Neural cell (in vitro differentiated cells): ENCODE results near the gene IL1RL2. TPM values are rescaled to one million over a fixed set of nuclear protein-coding genes. Genes with fewer than 3 reads are reported as not detected.

Source experiments
- H2AFZ ChIP-seq: fragments of 200-600, 300-800 bp; sonication (generic), shearing (Covaris generic); 2 replicates; pipeline ENCODE4 v1.6.0; 2014; ENCODE audit warnings: low read depth, mild to moderate bottlenecking, antibody characterized with exemption, low read length, moderate library complexity
- H3F3A ChIP-seq: fragments of 200-600 bp; shearing (Covaris generic); 2 replicates; pipeline ENCODE4 v1.6.1; 2016; ENCODE audit warnings: mild to moderate bottlenecking, moderate library complexity, mixed read lengths, antibody characterized with exemption, low read length; ENCODE audit not compliant: insufficient read depth, poor library complexity, severe bottlenecking
- H3K27ac ChIP-seq: fragments of 200-600, 300-800 bp; sonication (generic), shearing (Covaris generic); 2 replicates; pipeline ENCODE4 v1.5.1; 2014; ENCODE audit warnings: mild to moderate bottlenecking, low read length, moderate library complexity
- H3K27me3 ChIP-seq: fragments of 300-800, 200-600 bp; sonication (generic), shearing (Covaris generic); 2 replicates; pipeline ENCODE4 v1.6.0; 2014; ENCODE audit warnings: mild to moderate bottlenecking, low read depth, low read length, moderate library complexity; ENCODE audit not compliant: insufficient read depth
- H3K36me3 ChIP-seq: fragments of 300-800, 200-600 bp; sonication (generic), shearing (Covaris generic); 2 replicates; pipeline ENCODE4 v1.5.1; 2014; ENCODE audit warnings: mild to moderate bottlenecking, antibody characterized with exemption, low read length, moderate library complexity; ENCODE audit not compliant: insufficient read depth
- H3K4me2 ChIP-seq: fragments of 300-800, 200-600 bp; sonication (generic), shearing (Covaris generic); 2 replicates; pipeline ENCODE4 v1.6.0; 2014; ENCODE audit warnings: mild to moderate bottlenecking, low read length
- H3K4me3 ChIP-seq: fragments of 300-800, 200-600 bp; sonication (generic), shearing (Covaris generic); 2 replicates; pipeline ENCODE4 v1.5.1; 2014; ENCODE audit warnings: mild to moderate bottlenecking, low read length, moderate library complexity
- H3K79me2 ChIP-seq: fragments of 200-600 bp; shearing (Covaris generic); replicated peaks from 2 replicates; pipeline ENCODE4 v1.6.0; 2014; ENCODE audit warnings: mild to moderate bottlenecking, low read length, moderate library complexity; ENCODE audit not compliant: insufficient read depth
- H3K9ac ChIP-seq: fragments of 300-800, 200-600 bp; sonication (generic), shearing (Covaris generic); 2 replicates; pipeline ENCODE4 v1.6.1; 2016; ENCODE audit warnings: mild to moderate bottlenecking, low read length, mixed read lengths
- H3K9me2 ChIP-seq: fragments of 200-600 bp; shearing (Covaris generic); 2 replicates; pipeline ENCODE4 v1.6.1; 2016; ENCODE audit warnings: mild to moderate bottlenecking, low read length, mixed read lengths; ENCODE audit not compliant: insufficient read depth
- H3K9me3 ChIP-seq: fragments of 200-600, 300-800 bp; sonication (generic), shearing (Covaris generic); 2 replicates; pipeline ENCODE4 v1.6.1; 2016; ENCODE audit warnings: mild to moderate bottlenecking, mixed run types, low read length, moderate library complexity, mixed read lengths
- H4K20me1 ChIP-seq: fragments of 200-600 bp; shearing (Covaris generic); 2 replicates; pipeline ENCODE4 v1.6.1; 2016; ENCODE audit warnings: mild to moderate bottlenecking, mixed run types; ENCODE audit not compliant: insufficient read depth
- CTCF ChIP-seq: fragments of 450-650 bp; IDR thresholded peaks from 2 replicates; pipeline ENCODE4 v1.5.1; 2014; ENCODE audit warnings: antibody characterized with exemption, mild to moderate bottlenecking, moderate library complexity; ENCODE audit not compliant: poor library complexity, severe bottlenecking
- EP300 ChIP-seq: fragments of 450-650 bp; conservative IDR thresholded peaks from 2 replicates; pipeline ENCODE4 v1.6.1; 2014; ENCODE audit warnings: antibody characterized with exemption, mild to moderate bottlenecking, moderate library complexity; ENCODE audit not compliant: poor library complexity, severe bottlenecking
- EZH2 ChIP-seq: fragments of 200-600, 300-800 bp; shearing (Covaris generic), sonication (generic); IDR thresholded peaks from 2 replicates; pipeline ENCODE4 v1.6.1; 2014; ENCODE audit warnings: antibody characterized with exemption, low read length, borderline replicate concordance, mild to moderate bottlenecking; ENCODE audit not compliant: insufficient read depth, poor library complexity, severe bottlenecking
- MXI1 ChIP-seq: fragments of 450-650 bp; conservative IDR thresholded peaks from 2 replicates; pipeline ENCODE4 v1.6.1; 2014; ENCODE audit warnings: antibody characterized with exemption, mild to moderate bottlenecking; ENCODE audit not compliant: poor library complexity, severe bottlenecking
- POLR2AphosphoS5 ChIP-seq: IDR thresholded peaks from 2 replicates; pipeline ENCODE4 v1.6.1; 2012
- RAD21 ChIP-seq: fragments of 450-650 bp; conservative IDR thresholded peaks from 2 replicates; pipeline ENCODE4 v1.6.1; 2014; ENCODE audit warnings: antibody characterized with exemption, mild to moderate bottlenecking, moderate library complexity
- REST ChIP-seq: IDR thresholded peaks from 2 replicates; pipeline ENCODE4 v1.6.1; 2012; ENCODE audit warnings: borderline replicate concordance
- SMC3 ChIP-seq: fragments of 450-650 bp; conservative IDR thresholded peaks from 2 replicates; pipeline ENCODE4 v1.6.1; 2014; ENCODE audit warnings: antibody characterized with exemption, mild to moderate bottlenecking, moderate library complexity; ENCODE audit not compliant: poor library complexity
- TAF1 ChIP-seq: IDR thresholded peaks from 2 replicates; pipeline ENCODE4 v1.6.1; 2012; ENCODE audit warnings: low read depth
- polyA plus RNA-seq: library from polyadenylated mRNA; depleted of rRNA; stranded (reverse); fragments of >200 nt; gene quantifications from 2 replicates; pipeline ENCODE4 v1.2.3, GENCODE V29; 2014

IL1RL2 gene
- polyA plus RNA-seq, 1 donor from 2014 or later, result not detected

GRCh38 chr2:102235491-102235890, 48.7 kb downstream of the IL1RL2 start:
- H3K4me3 ChIP-seq, result no peak overlapping the region

GRCh38 chr2:102236132-102236531, 49.3 kb downstream of the IL1RL2 start:
- Histone ChIP-seq H3F3A (no peaks in the 10 kb centered on the region), H3K4me3 (no peak overlapping the region), H3K27ac (no peak overlapping the region), H3K27me3 (no peaks in the 10 kb centered on the region), H4K20me1 (no peaks in the 10 kb centered on the region), H2AFZ (no peak overlapping the region), H3K4me2 (no peak overlapping the region), H3K36me3 (no peaks in the 10 kb centered on the region), H3K9me2 (no peaks in the 10 kb centered on the region), H3K9me3 (no peaks in the 10 kb centered on the region), H3K79me2 (no peaks in the 10 kb centered on the region), H3K9ac (no peak overlapping the region)
- TF ChIP-seq EZH2, result no peak
- TF ChIP-seq POLR2AphosphoS5, result no peak
- no peak for TF ChIP-seq RAD21
- no peak for TF ChIP-seq EP300
- TF ChIP-seq MXI1, result no peak
- TF ChIP-seq TAF1, result no peak

More at GRCh38 chr2:102235491-102235890, 48.7 kb downstream of the IL1RL2 start:
- Histone ChIP-seq H4K20me1 (no peaks in the 10 kb centered on the region), H3K4me2 (no peak overlapping the region), H3K9me2 (no peaks in the 10 kb centered on the region), H3K27me3 (no peaks in the 10 kb centered on the region), H2AFZ (no peak overlapping the region), H3K27ac (no peak overlapping the region), H3K9me3 (no peaks in the 10 kb centered on the region), H3K9ac (no peak overlapping the region), H3F3A (no peaks in the 10 kb centered on the region), H3K79me2 (no peaks in the 10 kb centered on the region), H3K36me3 (no peaks in the 10 kb centered on the region)
- TF ChIP-seq SMC3 (no peak), MXI1 (no peak), REST (no peak), EZH2 (no peak), CTCF (no peak), RAD21 (no peak), TAF1 (no peak)

GRCh38 chr2:102237176-102237575, 50.4 kb downstream of the IL1RL2 start:
- H2AFZ ChIP-seq, result no peak overlapping the region
- H3K79me2 ChIP-seq, result no peaks in the 10 kb centered on the region
- H3K36me3 ChIP-seq, result no peaks in the 10 kb centered on the region
- H3F3A ChIP-seq, result no peaks in the 10 kb centered on the region
- no peaks in the 10 kb centered on the region for H3K27me3 ChIP-seq
- no peak for TF ChIP-seq MXI1
- TF ChIP-seq SMC3, result no peak
- no peak for TF ChIP-seq TAF1
- no peak for TF ChIP-seq REST
- TF ChIP-seq EZH2, result no peak
- TF ChIP-seq POLR2AphosphoS5, result no peak
- no peak for TF ChIP-seq CTCF
- no peak for TF ChIP-seq EP300
- no peak for TF ChIP-seq RAD21
- no peak overlapping the region for H3K27ac ChIP-seq
- no peaks in the 10 kb centered on the region for H3K9me3 ChIP-seq
- H3K9ac ChIP-seq, result no peak overlapping the region
- H3K9me2 ChIP-seq, result no peaks in the 10 kb centered on the region
- no peak overlapping the region for H3K4me2 ChIP-seq
- no peak overlapping the region for H3K4me3 ChIP-seq
- no peaks in the 10 kb centered on the region for H4K20me1 ChIP-seq
